Hippocampal formation (tissue), 2 donors: ENCODE data around the gene ISOC1.

Experiments used
- DNase-seq, 2 donors: peaks; one replicate each; lab custom pipeline; 2025; lab: John Stamatoyannopoulos, UW

Gene ISOC1

GRCh38 chr5:129094087-129094923 is at the start of gene ISOC1:
Gene ISOC1, plus strand, starts transcription at chr5:129094749. Its CDS starts 18 bp downstream, at chr5:129094767.
- peak; percentile 90 to 92 for DNase-seq

DNA sequence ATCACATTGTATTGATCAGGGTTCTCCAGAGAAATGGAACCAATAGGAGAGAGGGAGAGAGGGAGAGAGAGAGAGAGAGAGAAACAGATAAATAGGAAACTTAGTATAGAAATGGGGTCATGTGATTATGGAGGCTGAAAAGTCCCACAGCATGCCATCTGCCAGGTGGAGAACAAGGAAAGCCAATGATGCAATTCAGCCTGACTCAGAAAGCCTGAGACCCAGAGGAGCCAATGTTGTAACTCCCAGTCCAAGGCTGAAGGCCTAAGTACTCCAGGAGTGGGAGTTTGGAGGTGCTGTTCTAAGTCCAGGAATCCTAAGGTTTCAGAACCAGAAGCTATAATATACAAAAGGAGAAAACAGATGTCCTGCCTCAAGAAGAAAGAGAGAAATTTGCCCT is 48.4 kb upstream of the ISOC1 start:
- DNase-seq, result no peak

DNA sequence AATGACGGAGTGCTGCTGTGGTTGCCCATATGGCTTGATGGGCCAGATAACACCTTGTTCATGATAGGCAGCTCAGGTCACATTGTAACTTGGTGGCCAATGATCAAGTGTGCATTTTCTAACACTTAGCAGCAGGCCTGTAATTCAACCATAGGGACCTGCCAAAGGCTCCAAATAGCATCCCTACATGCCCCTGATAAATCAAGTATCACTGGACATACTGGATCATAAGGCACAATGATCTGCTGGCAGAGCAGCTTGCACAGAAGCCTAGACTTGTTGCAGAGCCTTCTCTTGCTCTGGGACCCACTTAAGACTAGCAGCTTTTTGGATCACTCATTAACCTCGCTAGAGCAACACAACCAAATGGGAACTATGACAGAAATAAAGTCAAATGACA is 46.0 kb upstream of the ISOC1 start:
- no peak for DNase-seq

DNA sequence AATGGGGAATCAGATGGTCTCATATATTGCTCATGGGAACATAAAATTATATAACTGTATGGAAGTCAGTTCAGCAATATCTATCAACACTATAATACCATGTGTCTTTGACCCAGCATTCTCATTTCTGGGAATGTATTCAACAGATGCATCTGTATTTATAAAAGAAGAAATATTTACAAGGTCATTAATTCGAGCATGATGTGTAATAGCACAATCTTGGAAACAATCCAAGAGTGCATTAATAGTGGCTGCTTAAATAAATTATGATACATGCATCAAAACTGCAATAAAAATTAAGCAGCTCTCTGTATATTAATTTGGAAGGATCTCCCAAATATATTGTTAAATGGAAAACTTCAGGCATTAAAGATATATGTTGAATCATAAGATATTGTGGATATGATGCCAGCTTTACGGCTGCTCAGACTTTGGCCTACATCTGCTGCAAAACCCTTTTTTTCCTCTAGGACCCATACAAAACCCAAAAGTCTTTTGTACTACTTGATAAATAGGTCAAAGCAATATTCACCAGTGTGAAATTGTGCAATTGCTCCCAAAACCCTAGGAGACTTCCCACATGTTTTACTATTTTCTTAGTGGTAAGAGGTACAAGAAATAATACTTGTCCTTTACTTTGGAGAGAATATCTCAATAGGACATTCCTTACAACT is 45.3 kb upstream of the ISOC1 start:
- DNase-seq, result no peak

DNA sequence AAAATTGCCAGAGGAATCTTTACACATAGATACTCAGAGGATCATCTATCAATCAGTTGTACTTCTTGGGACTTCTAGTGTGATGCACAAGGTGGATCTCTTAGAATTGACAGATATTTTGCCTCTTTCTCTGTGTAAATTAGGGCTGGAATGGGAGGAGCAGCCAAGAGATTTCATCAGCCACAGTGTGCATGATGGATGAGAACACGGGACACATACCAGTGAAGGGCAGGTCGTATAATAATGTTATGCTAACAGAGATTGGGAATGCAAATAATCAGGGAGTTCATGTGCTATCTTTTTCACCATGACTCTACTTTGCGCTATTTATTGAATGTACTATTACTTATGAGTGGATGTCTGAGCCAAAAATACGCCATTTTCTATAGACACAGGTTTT is 43.3 kb upstream of the ISOC1 start:
- no peak for DNase-seq

DNA sequence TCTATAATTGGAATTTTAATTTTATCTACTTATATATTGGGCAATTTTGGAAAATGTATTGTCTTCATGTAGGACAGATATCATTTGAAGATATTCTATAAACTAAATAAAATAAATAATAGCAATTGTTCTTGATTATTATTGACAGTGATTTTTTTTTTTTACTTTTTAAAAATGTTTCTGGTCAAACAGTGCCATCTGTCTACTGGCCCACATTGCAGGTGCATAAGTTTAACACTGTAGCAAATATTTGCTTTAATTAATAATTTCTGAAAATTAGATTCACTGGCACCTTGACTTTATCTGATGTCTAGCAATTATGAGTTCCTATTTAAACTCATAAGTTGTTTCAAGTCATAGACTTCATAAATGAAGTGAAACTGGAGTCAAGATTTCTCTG is 41.1 kb upstream of the ISOC1 start:
- no peak for DNase-seq

GRCh38 chr5:129057329-129057728 is 37.2 kb upstream of the ISOC1 start:
- DNase-seq, result no peak

DNA sequence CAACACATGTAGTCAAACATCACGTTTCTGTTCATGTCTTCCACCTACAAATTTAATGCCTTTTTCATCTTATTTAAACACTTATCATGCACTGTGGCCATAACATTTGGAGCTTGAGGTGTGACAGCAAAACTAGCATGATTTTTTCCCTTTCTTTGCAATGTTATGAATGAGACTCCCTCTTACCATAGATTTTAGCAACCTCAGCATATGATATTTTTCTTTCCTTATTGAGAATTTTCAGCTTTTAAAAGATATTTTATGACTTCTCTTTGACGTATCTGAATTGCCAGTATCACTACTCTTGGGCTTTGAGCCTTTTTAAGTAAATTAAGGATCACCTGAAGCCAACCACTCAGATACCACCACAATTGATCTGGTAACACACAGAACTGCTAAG is 32.7 kb upstream of the ISOC1 start:
- no peak for DNase-seq

DNA sequence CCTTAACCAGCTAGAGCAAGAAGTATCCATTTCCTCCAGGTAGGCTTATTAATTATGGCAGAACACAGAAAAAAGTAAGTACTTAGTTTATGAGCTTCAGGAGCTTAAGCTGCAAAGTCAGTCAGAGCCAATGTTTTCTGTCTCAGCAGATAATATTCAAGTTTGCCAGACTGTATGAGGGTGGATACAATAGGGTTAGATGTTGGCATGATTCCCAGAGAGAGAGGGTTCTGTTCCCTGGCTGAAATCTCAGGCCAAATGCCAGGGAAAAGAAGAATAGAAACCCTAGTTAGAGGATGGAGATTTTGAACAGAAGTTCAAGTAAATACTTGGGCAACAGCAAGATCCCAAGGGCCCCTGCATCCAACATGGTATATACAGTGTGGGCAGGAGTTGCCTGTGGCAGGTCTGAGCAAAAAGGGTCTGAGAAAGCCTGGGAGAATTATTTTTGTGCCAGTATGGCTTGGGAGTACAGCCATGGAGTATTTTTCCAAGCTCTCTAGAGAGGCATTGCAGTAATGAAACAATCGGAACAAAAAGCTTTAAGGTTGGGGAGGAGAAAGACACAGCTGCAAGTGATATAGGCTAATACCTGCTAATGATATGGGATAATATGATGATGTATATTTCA is 31.0 kb upstream of the ISOC1 start:
- peak in 1 of 2 donors; percentile 24 for DNase-seq

- DNase-seq, result no peak
These were observed 28.8 kb upstream of the ISOC1 start for GRCh38 chr5:129065721-129066120.

- DNase-seq, result no peak
These were observed 26.8 kb upstream of the ISOC1 start for GRCh38 chr5:129067745-129068144.

- DNase-seq, result peak in 1 of 2 donors; percentile 41
These were observed 25.3 kb upstream of the ISOC1 start for GRCh38 chr5:129069292-129069691.

DNA sequence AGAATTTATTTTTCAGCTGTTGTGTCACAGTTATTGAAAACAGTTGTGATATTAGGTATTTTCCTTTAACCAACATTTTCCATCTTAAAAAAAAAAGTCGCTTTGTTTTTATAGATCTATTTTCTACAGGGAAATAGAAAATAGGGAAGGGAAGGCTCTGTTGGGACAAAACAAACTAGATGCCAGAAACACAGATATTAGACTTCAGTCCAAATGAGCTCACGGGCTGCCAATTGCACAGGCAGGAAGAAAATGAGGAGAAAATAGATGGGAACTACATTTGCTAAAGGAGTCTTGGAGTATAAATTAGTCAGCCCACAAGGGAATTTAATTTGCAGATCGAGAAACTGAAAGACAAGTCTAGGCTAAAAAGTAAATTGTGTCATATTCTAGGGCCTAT is 21.4 kb upstream of the ISOC1 start:
- DNase-seq, result peak in 1 of 2 donors; percentile 6

- no peak for DNase-seq
These were observed 19.6 kb upstream of the ISOC1 start for GRCh38 chr5:129074903-129075302.

DNA sequence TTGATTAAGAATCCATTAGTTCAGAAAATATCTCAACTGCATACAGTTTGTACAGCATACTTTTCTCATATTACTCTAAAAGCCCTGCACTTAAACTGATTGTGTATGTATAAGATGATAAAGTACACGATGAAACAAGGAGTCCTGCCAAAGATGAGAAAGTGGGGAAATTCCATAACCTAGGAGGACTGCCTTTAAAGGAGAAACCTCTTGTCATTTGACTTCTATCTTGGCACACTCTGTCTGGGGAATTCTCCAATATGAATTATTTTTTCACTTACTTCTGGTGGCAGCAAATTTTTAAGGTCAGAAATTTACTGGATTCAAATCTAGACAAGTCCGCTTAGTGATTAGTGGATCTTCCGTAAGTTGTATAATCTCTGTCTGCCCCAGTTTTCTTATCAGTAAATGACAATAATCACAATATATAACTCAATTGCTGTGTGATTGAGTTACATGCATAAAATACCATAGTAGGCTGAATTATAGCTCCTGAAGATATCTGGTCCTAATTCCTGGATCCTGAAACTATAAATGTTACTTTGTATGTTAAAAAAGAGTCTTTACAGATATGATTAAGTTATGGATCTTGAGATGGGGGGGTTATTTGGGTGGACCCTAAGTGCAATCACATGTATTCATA is 17.0 kb upstream of the ISOC1 start:
- no peak for DNase-seq

GRCh38 chr5:129078247-129078646 is 16.3 kb upstream of the ISOC1 start:
- DNase-seq, result no peak

- no peak for DNase-seq
These were observed 15.9 kb upstream of the ISOC1 start for GRCh38 chr5:129078660-129079059.

- DNase-seq, result no peak
These were observed 15.1 kb upstream of the ISOC1 start for GRCh38 chr5:129079496-129079895.

GRCh38 chr5:129080766-129081165 is 13.8 kb upstream of the ISOC1 start:
- no peak for DNase-seq

- no peak for DNase-seq
These were observed 12.1 kb upstream of the ISOC1 start for GRCh38 chr5:129082225-129083136.
